Left cardiac atrium (tissue), 4 donors: ENCODE measurements around the gene THRB. TPM values are rescaled to one million over a fixed set of nuclear protein-coding genes. Genes with fewer than 3 reads are reported as not detected.

ENCODE experiments used
- ATAC-seq, 2 donors: fragments of 200-7000 bp; cut with Tn5 transposase; one replicate each; pipeline ENCODE4 v1.9.1; 2020; ENCODE audit warnings: mild to moderate bottlenecking in 2 of 2, moderate library complexity in 2 of 2
- DNase-seq: peaks from one replicate; pipeline ENCODE4 v3.0.0-alpha.2; 2020
- intact Hi-C, 2 donors: fragments of 100-400 bp; cut with DNase I; formaldehyde crosslinking; loops; one replicate each; pipeline versions ENCODE4 v1.14.1 to v1.15.1; 2022 to 2023
- total RNA-seq, 2 donors: library from RNA; stranded (reverse); fragmentation: NEBNext Ultra II Directional; extraction: Animal tissue kit (Norgen Biotek cat#: 25700); gene quantifications; one replicate each; pipeline ENCODE4 v1.2.1, GENCODE V29; 2021
- donor health status: DM: no; HTN: yes; CAD: no.
- donor health status: DM: no; HTN: yes; CAD: no; lungs with severe emphysema.
- donor health status: DM: yes; HTN: yes; CAD: no.
- donor health status: Dilated cardiomyopathy.

Gene THRB
- total RNA-seq, 2 donors from 2014 or later, result 8.3 to 15.4 TPM

DNA sequence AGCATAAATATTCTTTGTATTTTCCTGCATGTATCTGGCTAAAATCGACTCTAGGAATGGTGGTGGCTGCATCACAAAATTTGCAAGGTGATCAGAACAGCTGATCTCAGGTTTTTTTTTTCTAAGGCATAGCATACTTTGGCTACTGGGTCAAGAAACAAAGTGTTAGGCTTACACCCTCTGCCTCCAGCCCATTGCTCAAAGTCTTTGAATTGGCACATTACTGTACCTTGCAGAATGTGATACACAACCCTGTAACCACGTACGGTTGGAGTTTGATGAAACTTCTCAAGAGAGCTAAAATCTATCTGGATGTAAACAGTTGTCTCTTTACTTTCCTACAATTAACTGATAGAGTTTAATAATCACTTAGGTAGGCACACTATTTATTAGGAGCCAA lies 188.1 kb downstream of the THRB start:
- ATAC-seq (no peak), DNase-seq (no peak)
- intact Hi-C loops, result no loop called here

GRCh38 chr3:24305795-24306467 lies 188.7 kb downstream of the THRB start:
- ATAC-seq, result peak in 1 of 2 donors; percentile 64

DNA sequence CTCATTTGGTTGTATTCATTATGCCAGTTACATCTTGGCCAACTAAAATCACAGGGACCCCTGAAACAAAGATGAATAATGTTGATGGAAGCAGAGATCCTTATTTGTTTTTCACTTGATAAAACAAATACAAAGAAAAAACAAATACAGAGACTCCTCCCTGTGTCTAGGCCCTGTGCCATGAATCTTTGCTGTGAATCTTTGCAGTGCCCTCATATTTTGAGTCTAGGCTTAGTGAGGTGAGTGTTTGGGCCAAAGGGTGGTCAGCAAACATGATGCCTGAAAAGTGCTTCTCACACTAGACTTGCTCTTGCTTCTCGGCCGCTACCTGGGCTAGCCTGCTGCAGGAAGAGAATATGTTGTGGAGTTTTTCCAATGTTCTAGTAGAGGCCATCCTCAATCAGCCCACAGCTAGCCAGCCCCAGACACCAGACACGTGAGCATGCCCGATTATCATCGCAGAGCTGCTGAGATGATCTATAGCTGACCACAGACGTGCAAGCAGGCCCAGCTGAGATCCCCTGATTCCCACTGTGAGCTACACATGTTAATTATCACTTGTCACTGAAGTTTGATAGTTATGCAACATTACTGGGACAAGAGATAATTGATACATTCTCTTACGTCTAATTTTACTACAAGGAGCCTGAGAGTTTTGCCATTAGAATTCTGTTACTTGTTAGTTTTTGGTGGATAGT lies 191.4 kb downstream of the THRB start:
- ATAC-seq, result no peak
- intact Hi-C loops, result no loop called here
- DNase-seq, result no peak

More at GRCh38 chr3:24305795-24306467, 188.7 kb downstream of the THRB start:
- DNase-seq, result no peak
- intact Hi-C loops, result no loop called here

DNA sequence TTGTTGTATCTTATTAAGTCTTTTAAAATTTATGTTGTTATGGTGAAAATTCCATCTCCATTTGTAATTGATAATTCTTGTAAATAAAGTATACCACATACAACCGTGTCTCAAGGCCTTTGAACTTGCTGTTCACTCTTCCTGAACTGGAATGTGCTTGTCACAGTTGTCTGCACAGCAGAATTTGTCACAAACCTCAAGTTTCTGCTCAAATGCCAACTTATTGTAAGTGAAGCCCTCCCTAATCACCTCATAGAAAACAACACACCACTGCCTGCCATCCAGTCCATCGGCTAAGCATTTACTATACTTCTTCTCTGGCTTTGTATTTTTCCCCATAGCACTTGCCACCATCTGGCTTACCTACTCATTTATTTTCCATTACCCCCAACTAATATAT lies 192.3 kb downstream of the THRB start:
- no peak for DNase-seq
- no peak for ATAC-seq
- intact Hi-C loops, result no loop called here

GRCh38 chr3:24300949-24301348 lies 193.7 kb downstream of the THRB start:
- DNase-seq (no peak), ATAC-seq (peak in 1 of 2 donors; percentile 58)
- intact Hi-C loops, result no loop called here

DNA sequence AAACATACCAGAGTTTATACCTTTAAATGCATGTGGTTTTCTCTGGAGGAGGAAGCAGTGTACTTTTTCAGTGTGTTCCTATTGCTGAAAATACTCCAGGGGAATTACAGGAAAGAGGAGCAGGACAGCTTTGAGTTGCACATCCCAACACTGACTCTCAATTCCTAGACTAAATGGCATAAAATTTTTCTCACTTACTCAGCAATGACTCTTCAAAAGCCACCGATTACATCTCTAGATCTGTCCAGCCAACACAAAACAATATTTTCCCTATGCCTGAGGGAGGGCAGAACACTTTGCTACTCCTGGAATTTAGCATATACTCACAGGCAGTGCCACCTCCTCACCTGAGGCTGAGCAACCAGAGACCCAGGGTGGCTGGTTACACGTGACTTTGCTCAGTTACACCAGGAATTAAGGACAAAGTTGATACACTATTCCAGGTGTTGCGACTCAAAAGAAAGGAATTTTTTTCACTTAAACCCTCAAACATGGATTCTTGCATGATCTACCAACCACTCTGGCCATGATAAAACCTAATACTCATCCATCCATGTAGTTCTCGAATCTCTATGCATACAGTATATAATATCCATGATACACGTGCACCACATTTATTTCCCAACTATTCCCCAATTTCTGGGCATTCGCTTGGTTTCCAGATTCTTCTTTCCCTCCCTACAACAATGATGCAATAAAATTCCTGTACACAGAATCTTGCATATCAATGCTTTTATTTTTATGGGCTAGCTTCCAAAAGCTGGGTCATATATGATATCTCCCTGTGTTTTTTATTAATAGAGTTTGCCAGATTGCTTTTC lies 194.6 kb downstream of the THRB start:
- DNase-seq, result no peak
- ATAC-seq, result peak in 1 of 2 donors; percentile 64
- intact Hi-C loops, result no loop called here

DNA sequence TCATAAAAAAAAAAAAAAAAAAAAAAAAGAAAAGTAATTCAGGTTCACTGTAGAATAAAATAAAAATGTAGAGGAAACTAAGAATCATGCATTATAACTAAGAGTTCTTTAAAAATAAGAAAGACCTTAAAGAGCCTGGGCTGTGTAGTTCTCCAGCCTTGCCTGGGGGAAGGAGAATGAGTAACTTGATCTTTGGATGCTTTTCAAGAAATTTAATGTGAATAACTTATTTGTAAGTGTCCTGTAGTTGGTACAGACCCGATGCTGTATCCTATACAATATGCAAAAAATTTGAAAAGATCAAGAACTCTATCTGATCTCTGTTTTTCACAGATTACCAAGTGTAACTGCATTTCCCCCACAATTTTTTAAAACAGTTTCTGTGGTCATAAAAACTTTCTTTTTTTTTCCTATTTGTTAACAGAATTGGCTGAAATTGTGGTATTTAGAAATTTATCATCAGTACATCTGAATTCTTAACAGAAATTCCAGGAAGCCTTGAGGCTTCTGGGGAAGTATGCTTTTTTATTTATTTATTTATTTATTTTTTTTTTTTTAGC lies 195.3 kb downstream of the THRB start:
- ATAC-seq, result peak in 1 of 2 donors; percentile 23
- intact Hi-C loops, result no loop called here

GRCh38 chr3:24296441-24297205 lies 198.0 kb downstream of the THRB start:
- ATAC-seq, result no peak
- intact Hi-C loops, result no loop called here
- no peak for DNase-seq

More for the DNA sequence above, 195.3 kb downstream of the THRB start:
- no peak for DNase-seq

- intact Hi-C loops, result no loop called here
- no peak for DNase-seq
- no peak for ATAC-seq
These were observed 200.5 kb downstream of the THRB start for GRCh38 chr3:24294150-24294549.

GRCh38 chr3:24291646-24292045 lies 203.0 kb downstream of the THRB start:
- no peak for ATAC-seq
- intact Hi-C loops, result no loop called here
- no peak for DNase-seq

DNA sequence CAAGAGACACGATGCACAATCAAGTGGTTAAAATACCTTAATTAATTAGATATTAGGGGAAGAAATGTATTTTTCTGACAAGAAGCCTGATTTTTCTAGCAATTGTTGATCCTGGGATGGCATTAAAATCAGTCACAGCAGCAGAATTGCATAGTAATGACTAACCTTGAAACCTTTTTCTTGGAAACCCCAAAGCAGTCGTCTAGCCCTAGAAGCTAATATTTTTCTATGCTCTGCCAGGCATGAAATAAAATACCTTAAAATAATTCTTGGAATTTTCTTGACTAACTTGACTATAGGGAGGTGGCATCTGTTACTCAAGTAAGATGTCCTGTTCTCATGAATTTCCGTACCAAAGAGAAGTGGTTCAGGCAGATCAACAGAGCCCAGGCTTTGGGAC lies 204.1 kb downstream of the THRB start:
- DNase-seq, result no peak
- intact Hi-C loops, result no loop called here
- no peak for ATAC-seq

- DNase-seq, result peak; percentile 25
These were observed 206.0 kb downstream of the THRB start for GRCh38 chr3:24288496-24289236.

DNA sequence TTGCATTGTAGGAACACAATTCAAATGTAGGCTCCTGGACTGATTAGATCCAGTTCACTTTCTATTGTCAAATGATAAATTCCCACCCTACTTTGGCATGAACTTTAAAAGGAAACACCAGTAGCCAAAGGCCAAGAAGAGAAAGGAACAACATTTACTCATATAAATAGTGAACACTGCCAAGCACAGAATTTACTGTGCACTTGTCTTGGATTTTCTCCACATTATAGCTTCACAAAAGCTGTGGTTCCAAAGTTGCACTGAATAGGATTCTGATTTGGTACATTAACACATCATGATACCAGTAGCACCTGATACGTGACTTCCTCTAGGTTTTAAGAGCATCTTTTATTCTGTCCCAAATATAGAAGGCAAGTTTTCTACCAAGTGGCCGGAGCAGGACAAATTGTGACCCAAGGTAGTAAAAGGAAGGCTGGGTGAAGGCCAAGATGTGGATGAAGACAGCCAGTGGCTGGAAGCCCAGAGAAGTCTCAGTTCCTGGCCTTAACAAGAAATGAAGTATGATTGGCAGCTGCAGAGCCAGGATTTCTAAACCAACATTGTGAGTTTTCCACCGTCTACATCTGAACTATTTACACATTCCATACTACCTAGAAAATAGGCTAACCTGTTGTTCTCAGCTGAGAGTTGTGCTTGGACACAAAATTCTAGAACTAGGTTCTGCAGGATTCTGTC lies 206.7 kb downstream of the THRB start:
- intact Hi-C loops, result no loop called here
- no peak for DNase-seq

More at GRCh38 chr3:24288496-24289236, 206.0 kb downstream of the THRB start:
- ATAC-seq, result peak; percentile 79 to 93
- intact Hi-C loops, result no loop called here

GRCh38 chr3:24286405-24286804 lies 208.2 kb downstream of the THRB start:
- no peak for DNase-seq
- intact Hi-C loops, result no loop called here

More for the DNA sequence above, 206.7 kb downstream of the THRB start:
- peak; percentile 38 to 55 for ATAC-seq

GRCh38 chr3:24278543-24278942 lies 216.1 kb downstream of the THRB start:
- intact Hi-C loops, result no loop called here
- DNase-seq, result no peak
- no peak for ATAC-seq

More at GRCh38 chr3:24286405-24286804, 208.2 kb downstream of the THRB start:
- no peak for ATAC-seq

- intact Hi-C loops, result no loop called here
- ATAC-seq (no peak), DNase-seq (no peak)
These were observed 221.2 kb downstream of the THRB start for GRCh38 chr3:24273491-24273890.

GRCh38 chr3:24272875-24273274 lies 221.8 kb downstream of the THRB start:
- no peak for ATAC-seq
- no peak for DNase-seq
- intact Hi-C loops, result no loop called here

- ATAC-seq, result no peak
- DNase-seq, result no peak
- intact Hi-C loops, result no loop called here
These were observed 222.2 kb downstream of the THRB start for GRCh38 chr3:24272408-24272807.
